Skin of body (tissue), 2 donors: Measurements from ENCODE around the gene MSMO1. TPM values are rescaled to one million over a fixed set of nuclear protein-coding genes. Genes with fewer than 3 reads are reported as not detected.
A peak's percentile ranks its signal among the peaks of the same experiment; 100 is the strongest.
"Not testable (repeated sequence)": the region's sequence is repeated elsewhere in the genome, so short reads cannot be mapped to it uniquely, and the experiment has no call there.

Source experiments
- DNase-seq: peaks from one replicate; lab custom pipeline; 2025; lab: John Stamatoyannopoulos, UW
- total RNA-seq: library from RNA; depleted of rRNA; stranded (reverse); fragments of >200 nt; gene quantifications from one replicate; pipeline ENCODE4 v1.2.3, GENCODE V29; 2014

Gene MSMO1
- total RNA-seq, result 176 TPM

- DNase-seq, result peak; percentile 99
Measured at GRCh38 chr4:165327211-165328100, at the start of gene MSMO1. Gene MSMO1 (plus strand): TSS chr4:165327669. CDS start chr4:165333371, 5,702 bp downstream.

GRCh38 chr4:165279531-165279930 is 47.9 kb upstream of the MSMO1 start:
- DNase-seq, result not testable (repeated sequence)

GRCh38 chr4:165284697-165285096 is 42.8 kb upstream of the MSMO1 start:
- not testable (repeated sequence) for DNase-seq

GRCh38 chr4:165286619-165287340 is 40.7 kb upstream of the MSMO1 start:
- not testable (repeated sequence) for DNase-seq

GRCh38 chr4:165288226-165288625 is 39.2 kb upstream of the MSMO1 start:
- DNase-seq, result no peak

- no peak for DNase-seq
Measured at GRCh38 chr4:165288639-165289422, 38.6 kb upstream of the MSMO1 start.

- no peak for DNase-seq
Measured at GRCh38 chr4:165289423-165289785, 38.1 kb upstream of the MSMO1 start.

- no peak for DNase-seq
Measured at GRCh38 chr4:165293061-165293460, 34.4 kb upstream of the MSMO1 start.

GRCh38 chr4:165293927-165294649 is 33.4 kb upstream of the MSMO1 start:
- no peak for DNase-seq

- DNase-seq, result no peak
Measured at GRCh38 chr4:165294907-165295306, 32.6 kb upstream of the MSMO1 start.

- no peak for DNase-seq
Measured at GRCh38 chr4:165297626-165298025, 29.8 kb upstream of the MSMO1 start.

GRCh38 chr4:165299399-165300060 is 27.9 kb upstream of the MSMO1 start:
- no peak for DNase-seq

GRCh38 chr4:165301833-165302232 is 25.6 kb upstream of the MSMO1 start:
- no peak for DNase-seq

- no peak for DNase-seq
Measured at GRCh38 chr4:165302658-165303057, 24.8 kb upstream of the MSMO1 start.

GRCh38 chr4:165308166-165308565 is 19.3 kb upstream of the MSMO1 start:
- DNase-seq, result no peak

- no peak for DNase-seq
Measured at GRCh38 chr4:165308606-165309005, 18.9 kb upstream of the MSMO1 start.

GRCh38 chr4:165309456-165309855 is 18.0 kb upstream of the MSMO1 start:
- DNase-seq, result no peak

- DNase-seq, result no peak
Measured at GRCh38 chr4:165312506-165312905, 15.0 kb upstream of the MSMO1 start.

GRCh38 chr4:165319030-165319429 is 8.4 kb upstream of the MSMO1 start:
- no peak for DNase-seq

- no peak for DNase-seq
Measured at GRCh38 chr4:165319509-165319908, 8.0 kb upstream of the MSMO1 start.
